Astrocyte (in vitro differentiated cells and primary cell): ENCODE measurements around the gene SH3GL3. TPM values are rescaled to one million over a fixed set of nuclear protein-coding genes. Genes with fewer than 3 reads are reported as not detected.

Experiments used
- DNase-seq: peaks from one replicate; pipeline ENCODE4 v3.0.0-alpha.2; 2010; ENCODE audit warnings: low read depth
- FAIRE-seq: peaks from 2 replicates; lab custom pipeline; 2011; peaks lifted over from hg19 to GRCh38; lab: Jason Lieb, UNC
- H2AFZ ChIP-seq: 2 replicates; pipeline ENCODE4 v1.6.0; 2012; ENCODE audit warnings: low read depth, low read length, inconsistent platforms
- H3K27ac ChIP-seq: 2 replicates; pipeline ENCODE4 v1.5.1; 2011; ENCODE audit warnings: low read depth, low read length, inconsistent platforms
- H3K27me3 ChIP-seq: 2 replicates; pipeline ENCODE4 v1.6.0; 2011; ENCODE audit warnings: low read length, inconsistent platforms; ENCODE audit not compliant: insufficient read depth
- H3K36me3 ChIP-seq: 2 replicates; pipeline ENCODE4 v1.5.1; 2011; ENCODE audit warnings: low read length, inconsistent platforms; ENCODE audit not compliant: insufficient read depth
- H3K4me1 ChIP-seq: 2 replicates; pipeline ENCODE4 v1.5.1; 2011; ENCODE audit warnings: low read length, inconsistent platforms; ENCODE audit not compliant: insufficient read depth
- H3K4me2 ChIP-seq: 2 replicates; pipeline ENCODE4 v1.6.0; 2012; ENCODE audit warnings: low read length, inconsistent platforms
- H3K4me3 ChIP-seq: 2 replicates; pipeline ENCODE4 v1.5.1; 2011; ENCODE audit warnings: low read depth, mild to moderate bottlenecking, low read length, inconsistent platforms; ENCODE audit not compliant: insufficient read depth
- H3K79me2 ChIP-seq: 2 replicates; pipeline ENCODE4 v1.6.0; 2012; ENCODE audit warnings: mild to moderate bottlenecking, low read length, inconsistent platforms; ENCODE audit not compliant: insufficient read depth
- H3K9ac ChIP-seq: 2 replicates; pipeline ENCODE4 v1.6.0; 2012; ENCODE audit warnings: mild to moderate bottlenecking, low read length, inconsistent platforms
- H3K9me3 ChIP-seq: 2 replicates; pipeline ENCODE4 v1.5.1; 2012; ENCODE audit warnings: low read depth, mild to moderate bottlenecking, low read length, inconsistent platforms; ENCODE audit not compliant: insufficient read depth
- H4K20me1 ChIP-seq: 2 replicates; pipeline ENCODE4 v1.6.0; 2012; ENCODE audit warnings: low read length, inconsistent platforms; ENCODE audit not compliant: insufficient read depth
- H3K27ac Mint-ChIP-seq: one replicate; pipeline ENCODE4 v1.8.0; 2021; ENCODE audit warnings: mild to moderate bottlenecking, mixed read lengths; ENCODE audit not compliant: unreplicated experiment
- H3K27me3 Mint-ChIP-seq: one replicate; pipeline ENCODE4 v1.8.0; 2021; ENCODE audit warnings: low read depth, mixed read lengths; ENCODE audit not compliant: unreplicated experiment
- H3K36me3 Mint-ChIP-seq: one replicate; pipeline ENCODE4 v1.8.0; 2021; ENCODE audit warnings: low read depth, mixed read lengths; ENCODE audit not compliant: unreplicated experiment
- H3K4me1 Mint-ChIP-seq: one replicate; pipeline ENCODE4 v1.8.0; 2021; ENCODE audit warnings: low read depth, mixed read lengths; ENCODE audit not compliant: unreplicated experiment
- H3K4me3 Mint-ChIP-seq: one replicate; pipeline ENCODE4 v1.8.0; 2021; ENCODE audit warnings: mild to moderate bottlenecking, moderate library complexity, mixed read lengths; ENCODE audit not compliant: unreplicated experiment
- H3K9me3 Mint-ChIP-seq: one replicate; pipeline ENCODE4 v1.8.0; 2021; ENCODE audit warnings: mild to moderate bottlenecking, mixed read lengths; ENCODE audit not compliant: unreplicated experiment
- CTCF ChIP-seq: IDR thresholded peaks from 2 replicates; pipeline ENCODE4 v1.5.1; 2011; ENCODE audit warnings: low read depth, mild to moderate bottlenecking, inconsistent platforms, low read length, moderate library complexity; ENCODE audit not compliant: insufficient read depth
- EZH2 ChIP-seq: IDR thresholded peaks from 2 replicates; pipeline ENCODE4 v1.6.1; 2012; ENCODE audit warnings: mild to moderate bottlenecking, low read length, inconsistent platforms; ENCODE audit not compliant: insufficient read depth
- total RNA-seq: library from RNA; stranded (reverse); gene quantifications from 2 replicates; pipeline ENCODE4 v1.2.1, GENCODE V29; 2021

The SH3GL3 gene
- total RNA-seq, 1 donor from 2014 or later: 2.7 TPM

GRCh38 chr15:83470887-83471286 is 23.7 kb downstream of the SH3GL3 start:
- H3K27ac Mint-ChIP-seq: no peak overlapping the region
- H3K9me3 Mint-ChIP-seq: peaks cover 3% of the 10 kb centered on the region
- H2AFZ ChIP-seq: no peak overlapping the region
- H3K9me3 ChIP-seq: no peaks in the 10 kb centered on the region
- FAIRE-seq: no peak
- H3K27me3 Mint-ChIP-seq: no peaks in the 10 kb centered on the region
- H4K20me1 ChIP-seq: no peaks in the 10 kb centered on the region
- H3K36me3 Mint-ChIP-seq: no peaks in the 10 kb centered on the region
- TF ChIP-seq EZH2 (no peak), CTCF (no peak)
- peaks cover 9% of the 10 kb centered on the region for H3K4me1 Mint-ChIP-seq
- H3K4me3 ChIP-seq: no peak overlapping the region
- no peak for DNase-seq
- no peaks in the 10 kb centered on the region for H3K27me3 ChIP-seq
- no peak overlapping the region for H3K4me3 Mint-ChIP-seq
- H3K79me2 ChIP-seq: no peaks in the 10 kb centered on the region
- no peaks in the 10 kb centered on the region for H3K4me1 ChIP-seq
- H3K9ac ChIP-seq: no peak overlapping the region
- no peak overlapping the region for H3K27ac ChIP-seq
- no peaks in the 10 kb centered on the region for H3K36me3 ChIP-seq
- no peak overlapping the region for H3K4me2 ChIP-seq

DNA sequence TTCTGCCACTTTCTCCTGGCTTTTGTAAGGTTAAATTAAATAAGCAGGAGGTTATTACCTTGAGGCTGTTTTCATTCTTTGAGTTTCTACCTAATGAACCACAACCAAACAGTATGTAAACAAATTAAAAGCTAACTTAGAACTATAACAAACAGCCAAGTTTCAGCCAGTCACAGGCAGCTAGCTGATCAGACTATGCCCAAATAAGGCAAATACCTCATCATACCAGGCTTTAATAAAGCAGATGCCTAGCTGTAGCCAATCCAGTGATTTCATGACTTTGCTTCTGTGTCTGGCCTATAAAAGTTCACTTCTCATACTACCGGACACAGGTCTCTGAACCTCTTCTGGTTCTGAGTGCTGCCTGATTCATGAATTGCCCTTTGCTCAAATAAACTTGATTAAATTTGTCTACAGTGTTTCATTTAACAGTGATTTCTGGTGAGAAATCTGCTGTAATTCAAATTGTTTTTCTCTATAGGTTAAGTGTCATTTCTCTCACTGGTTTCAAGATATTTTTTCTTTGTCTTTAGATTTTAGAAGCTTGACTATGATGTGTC is 24.2 kb downstream of the SH3GL3 start:
- H3K4me2 ChIP-seq: no peak overlapping the region
- H3K36me3 Mint-ChIP-seq: no peaks in the 10 kb centered on the region
- no peaks in the 10 kb centered on the region for H3K27me3 ChIP-seq
- H2AFZ ChIP-seq: no peak overlapping the region
- H3K9me3 ChIP-seq: no peaks in the 10 kb centered on the region
- no peaks in the 10 kb centered on the region for H4K20me1 ChIP-seq
- no peak overlapping the region for H3K27ac Mint-ChIP-seq
- DNase-seq (no peak), FAIRE-seq (no peak)
- no peak overlapping the region for H3K27ac ChIP-seq
- no peak overlapping the region for H3K4me3 ChIP-seq
- no peaks in the 10 kb centered on the region for H3K27me3 Mint-ChIP-seq
- H3K4me1 Mint-ChIP-seq: peaks cover 9% of the 10 kb centered on the region
- TF ChIP-seq CTCF: no peak
- no peak for TF ChIP-seq EZH2
- no peak overlapping the region for H3K9ac ChIP-seq
- H3K4me3 Mint-ChIP-seq: no peak overlapping the region
- no peaks in the 10 kb centered on the region for H3K36me3 ChIP-seq
- no peaks in the 10 kb centered on the region for H3K4me1 ChIP-seq
- peaks cover 3% of the 10 kb centered on the region for H3K9me3 Mint-ChIP-seq
- no peaks in the 10 kb centered on the region for H3K79me2 ChIP-seq

GRCh38 chr15:83472151-83472550 is 25.0 kb downstream of the SH3GL3 start:
- Histone ChIP-seq H3K4me3 (no peak overlapping the region), H3K27ac (no peak overlapping the region), H3K4me1 (no peaks in the 10 kb centered on the region), H3K9me3 (no peaks in the 10 kb centered on the region), H3K27me3 (no peaks in the 10 kb centered on the region), H3K4me2 (no peak overlapping the region), H4K20me1 (no peaks in the 10 kb centered on the region), H3K79me2 (no peaks in the 10 kb centered on the region), H3K36me3 (no peaks in the 10 kb centered on the region), H2AFZ (no peak overlapping the region), H3K9ac (no peak overlapping the region)
- TF ChIP-seq CTCF: no peak
- no peak for TF ChIP-seq EZH2
- H3K36me3 Mint-ChIP-seq: no peaks in the 10 kb centered on the region
- FAIRE-seq (no peak), DNase-seq (no peak)
- H3K9me3 Mint-ChIP-seq: peaks cover 3% of the 10 kb centered on the region
- no peak overlapping the region for H3K27ac Mint-ChIP-seq
- no peaks in the 10 kb centered on the region for H3K27me3 Mint-ChIP-seq
- H3K4me3 Mint-ChIP-seq: no peak overlapping the region
- peaks cover 15% of the 10 kb centered on the region for H3K4me1 Mint-ChIP-seq
